Measurements from ENCODE around the gene PDZRN3. TPM values are rescaled to one million over a fixed set of nuclear protein-coding genes. Genes with fewer than 3 reads are reported as not detected.
"Not testable (repeated sequence)": the region's sequence is repeated elsewhere in the genome, so short reads cannot be mapped to it uniquely, and the experiment has no call there.

PDZRN3 gene
- polyA plus RNA-seq, 2 of the 4 experiments (the other 2 are of a cell fraction), result not detected

- FAIRE-seq, result no peak
- no peak overlapping the region for H3K4me3 ChIP-seq
- CTCF ChIA-PET, result no interaction called here
- no peaks in the 10 kb centered on the region for H3K9me3 ChIP-seq
- no peak overlapping the region for H3K4me2 ChIP-seq
- H3K27ac ChIP-seq, result no peak overlapping the region
- TF ChIP-seq PHF8 (IDR thresholded peaks at IDR 0.05; ENCODE audit: borderline replicate concordance, low read depth), result no peak
- TF ChIP-seq FOSL2 (IDR thresholded peaks at IDR 0.05), result no peak
- TF ChIP-seq FOSL2 (CRISPR knock-in tag; IDR thresholded peaks at IDR 0.05), result no peak
- no peak for TF ChIP-seq TP53 (CRISPR knock-in tag; IDR thresholded peaks at IDR 0.05)
- TF ChIP-seq HDAC2 (IDR thresholded peaks at IDR 0.05), result no peak
- TF ChIP-seq ZSCAN20 (CRISPR knock-in tag; IDR thresholded peaks at IDR 0.05), result no peak
- no peak for ATAC-seq
- H3K4me1 ChIP-seq, result no peaks in the 10 kb centered on the region
- DNase-seq (ENCODE audit: low read depth in 1 of 2, low spot score in 1 of 2), result no peak
- POLR2A ChIA-PET, result no interaction called here
- WGBS (ENCODE audit: missing lambda C conversion rate), result under 1% methylated on average over 3 of the region's 3 CpGs
These were observed 157.5 kb downstream of the PDZRN3 start for GRCh38 chr3:73467211-73467610.

DNA sequence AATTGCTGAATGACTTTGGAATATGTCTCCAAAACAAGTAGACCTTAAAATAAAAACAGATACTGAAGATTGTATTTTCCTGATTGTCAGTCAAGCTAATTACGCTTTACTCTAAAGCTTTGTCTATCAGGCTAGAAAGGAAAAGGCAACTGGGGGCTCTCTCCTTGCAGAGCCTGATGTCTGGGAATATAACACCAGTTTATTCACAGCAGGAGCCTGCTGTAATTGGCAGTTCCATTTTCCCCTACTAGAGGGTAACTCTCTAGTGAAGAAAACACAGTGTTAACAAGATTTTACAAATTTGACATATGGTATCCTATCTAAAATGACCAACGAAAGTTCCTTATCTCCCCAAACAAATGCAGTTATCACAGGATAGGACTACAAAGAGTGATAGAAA, 158.8 kb downstream of the PDZRN3 start:
- H3K4me2 ChIP-seq, result no peak overlapping the region
- ATAC-seq (no peak), DNase-seq (ENCODE audit: low read depth in 1 of 2, low spot score in 1 of 2) (no peak), FAIRE-seq (no peak)
- ChIA-PET CTCF (no interaction called here), POLR2A (no interaction called here)
- no peak overlapping the region for H3K4me3 ChIP-seq
- H3K9me3 ChIP-seq, result no peaks in the 10 kb centered on the region
- TF ChIP-seq HDAC2 (IDR thresholded peaks at IDR 0.05), result no peak
- TF ChIP-seq RARB (CRISPR knock-in tag; IDR thresholded peaks at IDR 0.05), result no peak
- TF ChIP-seq, protein P1, sequence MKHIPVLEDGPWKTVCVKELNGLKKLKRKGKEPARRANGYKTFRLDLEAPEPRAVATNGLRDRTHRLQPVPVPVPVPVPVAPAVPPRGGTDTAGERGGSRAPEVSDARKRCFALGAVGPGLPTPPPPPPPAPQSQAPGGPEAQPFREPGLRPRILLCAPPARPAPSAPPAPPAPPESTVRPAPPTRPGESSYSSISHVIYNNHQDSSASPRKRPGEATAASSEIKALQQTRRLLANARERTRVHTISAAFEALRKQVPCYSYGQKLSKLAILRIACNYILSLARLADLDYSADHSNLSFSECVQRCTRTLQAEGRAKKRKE (CRISPR knock-in tag; IDR thresholded peaks at IDR 0.05; ENCODE audit: low read depth), result no peak
- no peaks in the 10 kb centered on the region for H3K4me1 ChIP-seq
- H3K27ac ChIP-seq, result no peak overlapping the region
- WGBS (ENCODE audit: missing lambda C conversion rate), result 4% methylated on average over 2 of the region's 2 CpGs

DNA sequence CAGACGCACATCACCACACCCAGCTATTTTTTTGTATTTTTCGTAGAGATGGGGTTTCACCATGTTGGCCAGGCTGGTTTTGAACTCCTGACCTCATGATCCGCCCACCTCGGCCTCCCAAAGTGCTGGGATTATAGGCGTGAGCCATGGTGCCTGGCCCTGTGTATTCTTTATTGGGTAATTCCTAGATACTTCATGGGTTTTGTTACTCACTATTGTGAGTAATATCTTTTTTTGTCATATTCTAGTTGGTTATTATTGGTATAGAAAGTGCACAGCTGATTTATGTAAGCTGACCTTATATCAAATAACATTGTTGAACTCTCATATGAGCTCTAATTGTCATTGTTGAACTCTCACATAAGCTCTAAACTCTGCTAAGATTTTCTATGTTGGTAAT, 160.6 kb downstream of the PDZRN3 start:
- H3K27ac ChIP-seq; ATAC-seq; H3K4me2 ChIP-seq; FAIRE-seq; POLR2A ChIA-PET; DNase-seq (ENCODE audit: low read depth in 1 of 2, low spot score in 1 of 2); H3K4me1 ChIP-seq; CTCF ChIA-PET; H3K4me3 ChIP-seq; H3K9me3 ChIP-seq: not testable (repeated sequence)
- WGBS (ENCODE audit: missing lambda C conversion rate), result 10% methylated on average over 5 of the region's 5 CpGs

- TF ChIP-seq CBX8 (IDR thresholded peaks at IDR 0.05), result no peak
- TF ChIP-seq ELK1 (IDR thresholded peaks at IDR 0.05; ENCODE audit: low read depth, low read length), result no peak
- TF ChIP-seq JUNB (IDR thresholded peaks at IDR 0.05), result no peak
- TF ChIP-seq, protein P2, sequence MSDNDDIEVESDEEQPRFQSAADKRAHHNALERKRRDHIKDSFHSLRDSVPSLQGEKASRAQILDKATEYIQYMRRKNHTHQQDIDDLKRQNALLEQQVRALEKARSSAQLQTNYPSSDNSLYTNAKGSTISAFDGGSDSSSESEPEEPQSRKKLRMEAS (IDR thresholded peaks at IDR 0.05), result no peak
- Histone ChIP-seq H3K4me2 (no peak overlapping the region), H3K4me1 (no peaks in the 10 kb centered on the region), H3K9me3 (no peaks in the 10 kb centered on the region), H3K4me3 (no peak overlapping the region), H3K27ac (no peak overlapping the region)
- no peak for FAIRE-seq
- no peak for ATAC-seq
- ChIA-PET CTCF (no interaction called here), POLR2A (no interaction called here)
- 60% methylated on average over 4 of the region's 4 CpGs for WGBS (ENCODE audit: missing lambda C conversion rate)
- DNase-seq (ENCODE audit: low read depth in 1 of 2, low spot score in 1 of 2), result no peak
These were observed 163.2 kb downstream of the PDZRN3 start for GRCh38 chr3:73461547-73461946.

DNA sequence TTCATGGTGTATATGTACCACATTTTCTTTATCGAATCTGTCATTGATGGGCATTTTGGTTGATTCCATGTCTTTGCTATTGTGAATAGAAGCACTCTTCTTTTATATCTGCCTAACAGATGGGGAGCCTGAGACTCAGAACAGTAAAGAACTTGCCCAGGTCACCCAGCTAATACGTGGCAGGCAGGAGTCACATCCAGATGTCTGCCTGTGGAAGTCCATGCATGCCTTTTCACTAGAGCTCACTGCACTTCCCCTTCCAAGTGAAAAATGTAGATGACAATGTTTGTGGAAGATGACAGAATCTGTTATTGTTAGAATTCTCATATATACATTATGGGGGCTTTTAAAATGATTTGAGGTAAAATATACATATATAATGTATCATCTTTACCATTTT, 165.0 kb downstream of the PDZRN3 start:
- Histone ChIP-seq H3K27ac (no peak overlapping the region), H3K4me3 (no peak overlapping the region), H3K9me3 (no peaks in the 10 kb centered on the region), H3K4me2 (no peak overlapping the region), H3K4me1 (no peaks in the 10 kb centered on the region)
- POLR2A ChIA-PET, result no interaction called here
- no peak for DNase-seq (ENCODE audit: low read depth in 1 of 2, low spot score in 1 of 2)
- ATAC-seq, result no peak
- FAIRE-seq, result no peak
- WGBS (ENCODE audit: missing lambda C conversion rate), result 26% methylated on average over 2 of the region's 2 CpGs
- CTCF ChIA-PET, result no interaction called here
- TF ChIP-seq TP53 (CRISPR knock-in tag; IDR thresholded peaks at IDR 0.05) (no peak), NPAS2 (CRISPR knock-in tag; IDR thresholded peaks at IDR 0.05; ENCODE audit: borderline replicate concordance) (no peak), RNF2 (IDR thresholded peaks at IDR 0.05; ENCODE audit: borderline replicate concordance, low read depth) (no peak), POLR2AphosphoS2 (conservative IDR thresholded peaks at IDR 0.05; ENCODE audit: low read length) (no peak), GATA3 (IDR thresholded peaks at IDR 0.05; ENCODE audit: borderline replicate concordance) (no peak), SREBF2 (IDR thresholded peaks at IDR 0.05) (no peak), ESRRA (IDR thresholded peaks at IDR 0.05; ENCODE audit: borderline replicate concordance, low read length) (no peak), JUN (IDR thresholded peaks at IDR 0.05) (no peak), CEBPB (IDR thresholded peaks at IDR 0.05) (no peak), KDM1A (IDR thresholded peaks at IDR 0.05; ENCODE audit: low read depth) (no peak), FOXS1 (CRISPR knock-in tag; IDR thresholded peaks at IDR 0.05) (no peak), EHMT2 (IDR thresholded peaks at IDR 0.05; ENCODE audit: low read depth) (no peak), BHLHE40 (IDR thresholded peaks at IDR 0.05; ENCODE audit: low read depth, low read length) (no peak), MAFK (IDR thresholded peaks at IDR 0.05; ENCODE audit: partially characterized antibody) (no peak), ZSCAN20 (CRISPR knock-in tag; IDR thresholded peaks at IDR 0.05) (no peak), HOXB5 (CRISPR knock-in tag; IDR thresholded peaks at IDR 0.05) (no peak), ELK1 (IDR thresholded peaks at IDR 0.05; ENCODE audit: low read depth, low read length) (no peak)
- TF ChIP-seq, protein P3, sequence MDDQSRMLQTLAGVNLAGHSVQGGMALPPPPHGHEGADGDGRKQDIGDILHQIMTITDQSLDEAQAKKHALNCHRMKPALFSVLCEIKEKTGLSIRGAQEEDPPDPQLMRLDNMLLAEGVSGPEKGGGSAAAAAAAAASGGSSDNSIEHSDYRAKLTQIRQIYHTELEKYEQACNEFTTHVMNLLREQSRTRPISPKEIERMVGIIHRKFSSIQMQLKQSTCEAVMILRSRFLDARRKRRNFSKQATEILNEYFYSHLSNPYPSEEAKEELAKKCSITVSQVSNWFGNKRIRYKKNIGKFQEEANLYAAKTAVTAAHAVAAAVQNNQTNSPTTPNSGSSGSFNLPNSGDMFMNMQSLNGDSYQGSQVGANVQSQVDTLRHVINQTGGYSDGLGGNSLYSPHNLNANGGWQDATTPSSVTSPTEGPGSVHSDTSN (IDR thresholded peaks at IDR 0.05), result no peak
